GM19324 (cell line): ENCODE measurements around the gene ABHD3.
"Not testable (repeated sequence)": the region's sequence is repeated elsewhere in the genome, so short reads cannot be mapped to it uniquely, and the experiment has no call there.

Source experiments
- ATAC-seq: cut with Tn5 transposase; IDR thresholded peaks from one replicate; pipeline ENCODE4 v1.9.1; 2021; ENCODE audit warnings: mild to moderate bottlenecking, moderate library complexity; ENCODE audit not compliant: unreplicated experiment, low FRiP score

ABHD3 gene

DNA sequence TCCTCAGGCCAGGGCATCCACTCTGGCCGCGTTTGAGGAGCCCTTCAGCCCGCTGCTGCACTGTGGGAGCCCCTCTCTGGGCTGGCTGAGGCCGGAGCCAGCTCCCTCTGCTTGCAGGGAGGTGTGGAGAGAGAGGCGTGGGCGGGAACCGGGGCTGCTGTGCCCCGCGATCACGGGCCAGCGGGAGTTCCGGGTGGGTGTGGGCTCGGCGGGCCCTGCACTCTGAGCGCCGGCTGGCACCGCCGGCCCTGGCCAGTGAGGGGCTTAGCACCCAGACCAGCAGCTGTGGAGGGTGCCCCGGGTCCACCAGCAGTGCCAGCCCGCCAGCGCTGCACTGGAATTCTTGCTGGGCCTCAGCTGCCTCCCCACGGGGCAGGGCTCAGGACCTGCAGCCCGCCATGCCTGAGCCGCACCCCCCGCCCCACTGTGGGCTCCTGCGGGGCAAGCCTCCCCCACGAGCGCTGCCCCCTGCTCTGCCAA is 1.9 kb upstream of the ABHD3 start:
- no peak for ATAC-seq

DNA sequence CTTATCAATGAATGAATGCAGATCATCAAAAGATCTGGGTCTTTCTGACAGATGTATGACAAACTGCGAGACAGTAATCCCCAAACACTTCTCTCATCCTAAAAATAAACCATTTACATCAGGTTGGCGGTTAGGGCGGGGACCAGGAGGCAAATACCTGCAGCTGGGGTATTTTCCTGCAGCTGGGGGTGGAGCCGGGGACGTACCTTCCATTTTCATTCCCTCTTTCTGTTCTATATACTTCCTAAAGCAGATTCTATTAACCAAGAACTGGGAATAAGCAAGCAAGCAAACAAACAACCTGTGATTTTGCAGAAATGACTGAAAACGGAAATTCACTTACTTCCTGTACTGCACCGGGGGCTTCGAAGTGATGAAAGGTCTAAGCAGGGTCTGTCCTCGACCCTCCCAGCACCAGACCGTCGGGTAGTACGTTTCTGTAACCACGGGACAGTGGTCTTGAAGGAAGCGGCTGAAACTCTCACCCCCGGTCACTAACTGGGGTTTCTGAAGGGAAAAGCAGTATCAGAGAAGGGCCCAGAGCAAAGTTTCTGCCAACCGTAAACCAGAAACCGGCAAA is 1.2 kb downstream of the ABHD3 start:
- ATAC-seq = no peak

DNA sequence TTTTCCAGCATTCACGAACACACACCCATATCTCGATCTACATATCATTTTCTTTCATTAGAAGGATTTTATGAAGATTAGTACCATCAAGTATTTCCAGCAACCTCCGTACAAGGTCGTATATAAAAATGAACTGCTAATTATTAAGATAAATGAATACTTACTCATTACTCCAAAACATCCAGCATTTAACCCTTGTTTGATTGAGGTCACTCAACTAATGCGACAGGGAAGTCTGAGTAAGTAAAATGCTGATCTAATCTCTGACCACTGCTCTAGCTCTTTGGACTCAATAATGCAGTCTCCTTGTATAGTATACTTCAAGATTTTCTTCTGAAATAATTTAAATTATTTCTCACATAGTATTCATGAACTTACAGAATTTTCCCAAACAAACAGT is 2.0 kb downstream of the ABHD3 start:
- ATAC-seq = no peak

DNA sequence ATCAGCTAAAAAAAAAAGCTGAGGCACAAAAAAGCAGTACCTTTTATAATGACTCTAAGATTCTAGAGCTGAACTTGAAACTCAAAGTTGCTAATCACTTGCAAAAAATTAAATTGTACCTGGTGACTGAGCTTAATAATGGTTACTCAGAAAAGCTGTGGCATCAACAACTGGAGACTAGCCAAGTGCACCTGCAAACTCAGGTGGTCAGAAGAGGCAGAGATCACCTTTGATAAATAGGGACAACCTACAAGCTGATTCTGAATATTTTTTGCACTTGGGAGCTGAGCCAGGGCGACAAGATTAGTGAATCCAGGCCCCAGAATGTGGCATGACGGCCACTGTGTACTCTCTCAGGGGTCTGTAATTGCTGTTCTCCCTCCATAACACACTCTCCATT is 3.0 kb downstream of the ABHD3 start:
- no peak for ATAC-seq

DNA sequence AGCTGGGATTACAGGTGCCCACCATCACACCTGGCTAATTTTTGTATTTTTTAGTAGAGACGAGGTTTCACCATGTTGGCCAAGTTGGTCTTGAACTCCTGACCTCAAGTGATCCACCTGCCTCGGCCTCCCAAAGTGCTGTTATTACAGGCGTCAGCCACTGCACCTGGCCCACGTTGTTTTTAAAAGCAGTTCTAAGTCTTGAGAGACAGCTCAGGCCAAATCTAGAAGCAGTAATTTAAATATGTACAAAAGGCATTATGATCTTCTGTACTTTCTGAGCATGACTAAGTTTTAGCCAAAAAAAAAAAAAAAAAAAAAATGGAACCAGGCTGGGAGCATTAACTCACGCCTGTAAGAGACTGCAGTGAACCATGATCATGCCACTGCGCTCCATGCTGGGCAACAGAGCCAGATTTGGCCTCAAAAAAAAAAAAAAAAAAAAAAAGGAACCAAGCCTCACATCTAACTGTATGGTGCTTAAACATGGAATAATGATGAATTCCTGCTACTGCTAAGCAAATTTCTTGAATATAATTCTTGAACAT is 4.0 kb downstream of the ABHD3 start:
- no peak for ATAC-seq

DNA sequence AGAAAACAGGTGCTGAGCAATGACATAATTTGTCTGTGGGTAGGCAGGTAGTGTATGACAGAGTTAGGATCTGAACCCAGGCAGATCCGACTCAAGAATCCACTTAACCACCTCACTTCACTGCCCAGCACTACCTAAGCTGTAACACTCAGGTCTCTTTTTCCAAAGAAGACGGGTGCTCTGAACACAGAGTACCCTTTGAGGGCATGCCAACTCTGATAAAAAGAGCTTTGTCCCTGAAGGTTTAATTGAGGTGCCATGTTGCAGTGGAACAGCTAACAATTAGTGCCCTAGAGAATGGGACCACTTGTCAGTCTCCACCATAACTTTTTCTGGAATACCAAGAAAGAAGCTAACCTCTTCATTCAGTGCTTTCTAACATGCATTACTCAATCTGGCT is 11.3 kb downstream of the ABHD3 start:
- ATAC-seq = no peak

DNA sequence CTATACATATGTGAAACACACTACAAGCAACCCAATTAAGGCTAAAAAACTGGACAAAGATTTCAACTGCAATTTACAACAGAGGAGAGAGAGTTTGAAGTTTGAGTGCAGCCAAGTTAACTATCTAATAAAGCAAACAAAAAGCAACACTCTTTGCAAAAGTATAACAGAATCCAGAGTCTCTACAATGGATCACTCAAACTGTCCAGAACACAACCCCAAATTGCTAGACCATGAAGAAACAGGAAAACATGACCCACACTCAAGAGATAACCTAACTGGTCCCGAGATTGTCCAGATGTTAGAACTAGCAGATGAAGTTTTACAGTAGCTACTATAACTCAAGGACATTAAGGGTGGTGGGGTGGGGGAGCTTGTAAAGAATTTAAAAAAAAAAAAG is 14.8 kb downstream of the ABHD3 start:
- ATAC-seq = no peak

DNA sequence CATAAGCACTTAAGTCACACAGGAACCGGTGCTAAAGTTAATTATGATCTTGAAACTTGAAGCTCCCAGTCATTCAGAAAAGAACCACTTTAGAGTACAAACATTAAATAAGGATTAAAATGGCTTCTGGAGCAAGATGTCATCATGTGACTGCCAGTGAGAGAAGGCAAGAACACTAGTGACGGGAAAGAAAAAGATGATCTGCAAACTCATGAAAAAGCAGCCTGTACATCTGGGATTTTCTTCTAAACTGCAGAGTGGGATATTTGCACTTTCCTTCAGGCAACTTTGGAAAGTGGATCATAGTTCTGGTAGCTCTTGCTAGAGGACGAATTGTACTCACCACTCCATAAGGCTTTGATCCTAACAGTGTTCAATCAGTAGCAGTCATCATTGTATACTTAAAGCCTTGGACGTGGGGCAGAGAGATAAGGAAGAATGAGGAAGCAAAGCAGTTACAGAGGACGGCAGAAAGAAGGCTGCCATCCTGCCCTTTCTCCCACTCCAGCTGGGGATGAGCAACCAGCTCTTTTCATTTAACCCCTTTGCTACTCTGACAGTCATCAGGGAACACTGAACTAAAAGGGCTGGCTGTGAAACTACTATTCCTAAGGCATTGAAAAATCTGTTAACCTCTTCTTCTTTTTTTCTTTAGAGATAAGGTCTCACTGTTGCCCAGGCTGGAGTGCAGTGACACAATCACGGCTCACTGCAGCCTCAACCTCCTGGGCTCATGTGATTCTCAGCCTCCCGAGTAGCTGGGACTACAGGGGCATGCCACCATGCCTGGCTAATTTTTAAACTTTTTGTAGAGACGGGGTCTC is 18.1 kb downstream of the ABHD3 start:
- no peak for ATAC-seq

DNA sequence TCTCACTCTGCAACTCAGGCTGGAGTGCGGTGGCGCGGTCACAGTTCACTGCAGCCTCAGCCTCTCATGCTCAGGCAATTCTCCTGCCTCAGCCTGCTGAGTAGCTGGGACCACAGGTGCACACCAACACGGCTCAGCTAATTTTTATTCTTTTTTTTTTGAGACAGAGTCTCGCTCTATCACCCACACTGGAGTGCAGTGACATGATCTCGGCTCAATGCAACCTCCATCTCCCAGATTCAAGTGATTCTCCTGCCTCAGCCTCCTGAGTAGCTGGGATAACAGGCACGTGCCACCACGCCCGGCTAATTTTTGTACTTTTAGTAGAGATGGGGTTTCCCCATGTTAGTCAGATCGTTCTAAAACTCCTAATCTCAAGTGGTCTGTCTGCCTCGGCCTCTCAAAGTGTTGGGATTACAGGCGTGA is 19.0 kb downstream of the ABHD3 start:
- peak; percentile 86 for ATAC-seq

DNA sequence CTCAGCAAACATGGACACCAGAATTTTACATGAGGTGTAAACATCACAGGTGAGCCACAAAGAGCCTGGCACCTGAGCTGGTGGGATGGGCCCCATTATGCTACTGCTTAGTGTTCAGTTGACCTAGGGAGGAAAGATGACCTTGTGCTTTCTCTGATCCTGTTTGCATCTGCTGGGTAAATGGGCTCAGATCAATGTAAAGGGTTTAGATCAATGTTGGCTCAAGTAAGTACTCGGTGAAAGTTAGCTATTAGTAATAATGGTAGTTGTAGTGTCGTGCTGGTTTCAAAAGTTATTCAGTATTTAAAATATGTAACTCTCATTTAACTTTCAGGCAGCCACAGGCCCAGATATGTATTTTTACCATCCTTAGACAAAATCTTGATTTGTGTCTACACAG is 19.8 kb downstream of the ABHD3 start:
- peak; percentile 34 for ATAC-seq

DNA sequence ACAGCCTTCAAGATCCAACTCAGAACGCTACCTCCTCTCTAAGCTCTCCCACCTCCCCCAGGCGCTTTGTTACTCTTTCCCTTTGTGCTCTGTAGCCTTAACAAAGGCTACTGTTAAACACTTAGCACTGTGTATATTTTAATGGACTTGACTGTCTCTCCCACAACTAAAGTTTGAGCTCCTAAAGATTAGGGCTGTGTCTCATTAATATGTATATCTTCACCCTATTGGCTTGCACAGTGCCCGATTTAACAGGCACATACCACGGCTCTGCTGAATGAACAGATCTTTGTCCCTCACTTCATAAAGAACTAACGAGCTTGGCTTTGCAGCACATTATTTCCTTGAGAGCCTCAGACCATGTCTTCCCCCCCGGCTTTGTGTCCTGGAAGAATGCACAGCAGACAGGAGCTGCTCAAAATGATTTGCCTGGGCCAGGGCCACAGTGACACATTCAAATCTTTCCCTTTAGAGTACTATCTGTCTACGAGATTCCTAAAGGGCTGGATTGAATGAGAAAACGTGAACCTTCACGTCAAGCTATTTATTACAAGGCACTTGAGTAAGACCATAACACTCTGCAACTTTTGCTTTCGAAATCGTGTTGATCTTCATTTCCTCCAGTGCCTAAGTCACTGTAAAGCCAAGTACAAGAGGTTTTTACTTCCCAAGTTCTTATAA is 22.1 kb downstream of the ABHD3 start:
- peak; percentile 55 for ATAC-seq

DNA sequence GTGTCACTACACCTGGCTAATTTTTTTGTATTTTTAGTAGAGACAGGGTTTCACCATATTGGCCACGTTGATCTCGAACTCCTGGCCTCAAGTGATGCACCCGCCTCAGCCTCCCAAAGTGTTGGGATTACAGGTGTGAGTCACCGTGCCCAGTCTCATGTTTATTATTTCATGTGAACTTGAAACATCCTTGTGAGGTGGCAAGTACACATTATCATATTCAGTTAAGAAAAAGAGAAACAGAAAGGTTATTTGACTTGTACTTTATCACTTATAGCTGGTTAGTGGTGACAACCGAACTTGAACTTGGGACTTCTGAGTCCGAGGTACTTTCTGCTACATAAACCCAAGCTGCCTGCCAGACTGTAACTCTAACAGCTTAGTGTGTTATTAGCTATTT is 24.4 kb downstream of the ABHD3 start:
- no peak for ATAC-seq

DNA sequence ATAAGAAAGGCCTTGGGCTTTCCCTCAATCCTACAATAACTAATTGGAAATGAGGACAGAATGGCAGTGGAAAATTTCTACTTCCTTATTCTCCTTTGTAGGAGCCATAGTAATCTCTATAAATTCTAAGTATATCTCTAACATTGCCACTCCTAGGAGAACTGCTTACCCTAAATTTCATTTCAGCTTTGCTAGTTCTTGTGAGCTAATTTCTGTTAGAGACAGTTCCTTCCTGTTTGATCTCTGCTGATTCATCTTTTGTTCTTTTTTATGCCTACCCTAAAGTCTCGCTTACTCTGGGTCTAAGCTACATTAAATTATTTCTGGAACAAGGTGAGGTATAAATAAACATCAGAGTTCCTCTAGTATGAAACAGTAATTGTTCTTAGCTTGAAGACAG is 25.7 kb downstream of the ABHD3 start:
- ATAC-seq = no peak

DNA sequence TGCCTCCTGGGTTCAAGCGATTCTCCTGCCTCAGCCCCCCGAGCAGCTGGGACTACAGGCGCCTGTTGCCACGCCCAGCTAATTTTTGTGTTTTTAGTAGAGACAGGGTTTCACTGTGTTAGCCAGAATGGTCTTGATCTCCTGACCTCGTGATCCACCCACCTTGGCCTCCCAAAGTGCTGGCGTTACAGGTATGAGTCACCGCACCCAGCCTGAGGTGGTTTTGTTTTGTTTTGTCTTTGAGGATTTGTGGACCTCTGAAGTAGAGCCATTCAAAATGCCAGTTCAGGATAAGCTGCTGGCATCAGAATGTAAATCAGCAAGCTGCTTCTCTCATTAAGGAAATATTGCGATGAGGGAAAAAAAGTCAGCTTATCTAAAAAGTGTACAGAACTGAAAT is 29.2 kb downstream of the ABHD3 start:
- ATAC-seq = not testable (repeated sequence)

DNA sequence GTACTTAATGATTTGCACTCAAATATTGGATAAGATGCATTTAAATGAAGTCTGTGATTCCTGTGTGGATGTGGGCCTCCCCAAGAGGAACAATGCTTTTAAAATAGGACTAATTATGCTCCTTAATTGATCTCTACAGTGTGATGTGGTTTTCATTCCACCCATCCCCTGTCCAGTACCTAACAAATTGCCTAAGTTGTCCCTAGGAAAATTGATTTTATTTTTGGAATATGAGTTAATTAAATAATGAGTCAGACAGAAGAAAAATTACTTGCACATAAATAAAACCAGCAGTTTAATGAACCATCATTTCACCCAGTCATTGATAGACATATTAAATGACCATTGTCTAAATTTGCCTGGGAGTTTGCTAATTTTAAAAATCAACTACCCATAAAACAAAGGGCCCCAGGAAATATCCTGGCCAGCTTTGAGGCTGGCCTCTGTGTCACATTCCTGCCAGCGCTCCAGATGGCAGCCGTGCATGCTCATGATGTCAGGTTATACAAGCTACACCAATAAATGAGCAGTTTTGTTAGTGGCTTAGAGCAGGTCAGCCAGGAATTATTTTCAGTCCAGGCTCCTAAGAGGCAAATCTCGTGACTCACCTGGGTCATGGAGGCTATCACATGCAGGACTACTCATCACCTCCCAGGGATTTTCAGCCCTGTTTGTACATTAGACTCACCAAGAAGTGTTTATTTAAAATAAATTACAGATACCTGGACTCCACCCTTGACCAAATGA is 31.9 kb downstream of the ABHD3 start:
- ATAC-seq = no peak

DNA sequence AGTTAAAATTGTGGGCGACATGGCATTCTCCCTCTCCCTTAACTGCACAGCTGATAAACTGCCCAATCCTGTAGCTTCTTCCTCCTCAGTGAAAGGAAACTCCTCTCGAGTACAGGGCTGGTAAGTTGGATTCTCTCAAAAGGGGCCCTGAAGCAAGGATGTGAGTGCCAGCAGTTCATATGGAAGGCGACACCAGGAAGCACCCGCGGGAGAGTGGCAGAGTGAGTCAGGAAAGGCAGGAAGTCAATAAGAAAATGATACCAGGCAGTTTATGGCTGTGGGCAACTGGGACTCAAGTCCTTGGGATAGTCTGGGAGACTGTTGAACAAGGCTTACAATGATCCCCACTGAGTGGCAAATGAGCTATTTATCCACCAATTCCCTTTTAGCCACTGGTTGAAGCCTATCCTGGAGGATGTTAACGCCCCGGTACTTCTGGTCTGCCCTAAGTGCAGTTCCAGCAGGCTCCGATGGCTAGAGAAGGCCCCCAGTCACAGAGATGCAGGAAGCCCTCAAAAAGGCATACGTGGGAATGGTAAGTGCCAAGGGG is 34.8 kb downstream of the ABHD3 start:
- no peak for ATAC-seq

DNA sequence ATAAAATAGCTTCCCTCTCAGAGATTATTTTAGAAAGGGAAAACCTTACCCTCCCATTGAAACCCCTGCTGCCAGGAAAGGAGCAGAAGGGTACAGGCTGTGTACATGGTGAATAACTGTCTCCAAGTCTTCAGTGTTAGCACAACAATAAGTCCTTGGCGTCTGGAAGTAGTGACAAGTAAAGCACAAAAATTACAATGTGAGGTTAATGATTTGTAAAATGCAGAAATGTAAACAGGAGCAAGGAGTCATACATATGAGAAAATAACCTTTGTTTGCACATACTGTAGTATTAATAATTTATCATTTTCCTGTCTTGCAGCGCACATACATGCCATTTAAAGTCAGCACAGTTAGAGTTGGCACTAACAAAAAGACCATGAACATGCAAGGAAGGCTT is 40.5 kb downstream of the ABHD3 start:
- no peak for ATAC-seq

DNA sequence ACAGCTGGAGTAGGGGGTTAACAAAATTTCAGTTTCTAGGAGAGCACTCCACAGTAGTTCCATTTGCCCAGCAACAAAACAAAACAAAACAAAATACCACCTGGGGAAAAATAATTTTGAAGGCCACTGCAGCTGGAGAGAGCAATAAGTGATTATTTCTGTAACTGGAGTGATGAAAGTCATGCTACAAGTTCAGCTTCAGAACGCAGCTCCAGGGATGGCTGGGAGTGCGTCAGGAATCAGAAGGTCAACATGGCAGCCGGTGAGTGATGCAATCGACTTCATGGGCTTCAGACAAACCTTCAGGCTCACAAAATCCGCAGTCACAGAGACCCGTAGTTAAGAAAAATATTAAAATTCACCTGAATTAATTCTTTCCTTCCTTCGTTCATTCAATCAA is 41.0 kb downstream of the ABHD3 start:
- ATAC-seq = no peak

DNA sequence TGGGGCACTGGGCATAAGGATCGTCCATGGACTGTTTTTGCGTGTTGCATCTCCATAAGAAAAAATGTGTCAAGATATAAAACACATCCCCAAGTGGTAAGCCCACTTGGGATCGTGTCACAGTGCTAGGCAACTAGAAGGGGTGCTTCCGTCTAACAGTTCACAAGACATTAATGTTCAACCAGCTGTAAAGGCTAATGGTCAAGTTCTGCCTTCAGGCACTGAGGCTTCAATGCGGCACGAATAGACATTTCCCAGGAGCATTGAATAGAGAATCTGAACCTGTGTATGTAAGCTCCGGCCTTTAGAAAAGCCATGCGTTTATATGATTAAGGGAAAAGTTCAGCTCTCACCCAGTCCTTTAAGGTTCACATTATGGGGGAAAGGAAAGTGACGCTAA is 42.0 kb downstream of the ABHD3 start:
- no peak for ATAC-seq

DNA sequence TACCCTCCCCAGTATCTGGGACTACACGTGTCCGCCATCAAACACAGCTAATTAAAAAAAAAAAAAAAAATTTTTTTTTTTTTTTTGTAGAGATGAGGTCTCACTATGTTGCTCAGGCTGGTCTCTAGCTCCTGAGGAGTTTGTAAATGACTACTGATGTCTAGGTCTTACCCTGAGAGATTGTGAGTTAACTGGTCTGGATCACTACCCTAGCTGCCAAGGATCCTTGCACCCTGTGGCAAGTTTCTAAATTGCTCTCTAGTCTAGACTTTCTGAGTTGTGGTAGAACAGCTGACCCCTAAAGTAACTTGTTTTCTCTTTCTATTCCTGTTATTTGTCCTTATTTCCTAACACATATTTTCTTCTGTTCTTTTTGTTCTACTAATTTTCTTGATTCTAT is 44.5 kb downstream of the ABHD3 start:
- no peak for ATAC-seq
